Measurements from ENCODE around the gene SPAG16.
"Not testable (repeated sequence)": the region's sequence is repeated elsewhere in the genome, so short reads cannot be mapped to it uniquely, and the experiment has no call there.

Gene SPAG16

DNA sequence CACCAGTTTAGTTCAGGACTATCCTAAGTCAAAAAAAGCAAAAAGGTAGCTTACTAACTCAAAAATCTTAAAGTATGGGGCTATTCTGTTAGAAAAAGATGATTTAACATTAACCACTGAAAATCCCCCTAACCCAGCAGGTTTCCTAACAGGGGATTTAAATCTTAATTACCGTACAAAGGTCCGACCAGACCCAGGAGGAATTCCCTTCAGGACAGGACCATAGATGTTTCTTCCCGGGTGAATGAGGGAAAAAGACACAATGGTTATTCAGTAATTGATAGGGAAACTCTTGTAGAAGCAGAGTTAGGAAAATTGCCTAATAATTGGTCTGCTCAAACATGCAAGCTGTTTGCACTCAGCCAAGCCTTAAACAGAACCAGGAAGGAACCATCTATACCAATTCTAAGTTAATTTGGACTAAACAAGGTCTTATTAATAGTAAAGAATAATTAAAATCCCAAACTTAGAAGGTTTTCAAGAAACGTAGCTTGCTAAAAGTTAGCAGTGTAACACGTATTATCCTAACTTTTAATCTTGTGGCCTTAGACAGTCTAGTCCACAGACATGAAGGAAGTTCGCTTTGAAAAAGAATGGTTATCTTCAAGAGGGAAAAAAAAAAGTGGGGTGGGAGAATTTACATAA is 124.3 kb downstream of the SPAG16 start:
- DNase-seq (ENCODE audit: low read depth): not testable (repeated sequence)

GRCh38 chr2:213410687-213411086 is 126.4 kb downstream of the SPAG16 start:
- not testable (repeated sequence) for DNase-seq (ENCODE audit: low read depth)

GRCh38 chr2:213411582-213412289 is 127.5 kb downstream of the SPAG16 start:
- DNase-seq (ENCODE audit: low read depth): no peak

- no peak for DNase-seq (ENCODE audit: low read depth)
Observed at GRCh38 chr2:213415093-213415492, 130.8 kb downstream of the SPAG16 start.

DNA sequence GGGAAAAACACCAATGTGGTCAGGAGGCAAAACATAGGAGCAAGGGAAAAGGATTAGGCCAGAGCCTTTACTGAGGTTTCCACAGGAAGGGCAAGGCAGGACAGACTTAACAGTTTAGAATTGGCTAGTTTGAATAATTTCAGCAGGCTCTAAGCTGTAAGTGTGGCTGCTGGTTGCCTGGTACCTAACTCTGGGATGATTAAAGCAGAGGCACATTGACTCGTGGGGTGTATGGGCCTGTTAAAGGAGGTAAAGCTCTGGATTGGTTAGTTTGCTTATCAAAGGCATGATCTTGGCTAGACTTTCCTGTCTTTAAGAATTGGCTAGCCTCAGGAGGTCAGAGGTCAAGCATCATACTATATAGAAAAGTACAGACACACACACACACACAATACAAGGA is 132.6 kb downstream of the SPAG16 start:
- no peak for DNase-seq (ENCODE audit: low read depth)

- no peak for DNase-seq (ENCODE audit: low read depth)
Observed at GRCh38 chr2:213419980-213420379, 135.7 kb downstream of the SPAG16 start.

GRCh38 chr2:213420828-213421385 is 136.6 kb downstream of the SPAG16 start:
- DNase-seq (ENCODE audit: low read depth): no peak

- DNase-seq (ENCODE audit: low read depth): no peak
Observed at GRCh38 chr2:213422211-213422610, 137.9 kb downstream of the SPAG16 start.

DNA sequence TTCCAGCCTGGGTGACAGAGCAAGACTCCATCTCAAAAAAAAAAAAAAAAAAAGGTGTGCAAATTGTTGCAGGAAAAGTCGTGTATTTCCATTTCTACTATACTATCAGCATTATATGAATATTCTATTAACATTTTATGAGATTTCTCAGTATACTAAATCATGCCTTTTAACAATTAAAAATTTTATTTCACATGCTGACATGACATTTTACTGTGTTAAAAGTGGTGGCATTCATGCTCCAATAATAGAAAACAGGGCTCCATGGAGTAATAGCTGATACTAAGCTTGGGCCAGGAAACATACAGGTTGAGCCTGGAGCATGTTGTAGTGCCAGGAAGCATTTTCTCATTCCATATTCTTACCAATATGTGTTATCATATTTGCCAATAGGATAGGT is 141.4 kb downstream of the SPAG16 start:
- DNase-seq (ENCODE audit: low read depth): no peak

DNA sequence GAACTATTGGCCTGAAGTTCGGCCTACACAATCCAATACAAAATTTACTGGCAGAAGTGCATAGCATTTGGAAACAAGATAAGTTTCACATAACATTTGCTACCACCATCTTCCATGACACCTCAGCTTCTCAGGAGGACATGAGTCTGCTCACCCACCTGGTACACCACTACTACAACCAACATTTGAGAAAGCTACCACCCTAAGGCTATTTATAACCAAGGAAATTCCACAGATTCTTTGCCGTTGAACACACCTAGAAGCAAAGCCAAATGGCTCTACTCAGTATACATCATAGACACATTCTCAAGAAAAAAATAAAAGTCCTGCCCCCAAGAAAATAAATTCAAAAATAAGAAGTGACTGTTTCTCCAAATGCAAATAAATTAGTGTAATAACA is 145.3 kb downstream of the SPAG16 start:
- DNase-seq (ENCODE audit: low read depth): no peak

DNA sequence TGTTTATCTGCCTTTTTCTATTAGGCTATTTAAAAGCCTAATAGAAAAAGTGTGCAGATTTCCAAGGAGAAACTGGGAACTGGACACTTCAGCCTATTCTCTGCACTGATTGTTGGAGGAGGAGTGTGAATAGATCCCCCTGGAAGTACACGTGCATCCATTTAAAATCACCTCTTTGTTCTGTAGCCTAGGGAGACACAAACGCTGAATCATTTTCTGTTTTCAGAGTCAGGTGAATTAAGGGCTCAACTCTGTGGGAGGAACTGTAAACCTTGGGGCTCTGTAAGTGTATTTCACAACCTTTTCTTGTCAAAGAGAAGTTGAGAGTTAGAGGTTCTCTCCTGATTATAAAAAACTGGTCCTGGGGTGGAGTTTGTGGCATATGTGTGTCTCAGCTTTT is 159.7 kb downstream of the SPAG16 start:
- DNase-seq (ENCODE audit: low read depth): no peak

- DNase-seq (ENCODE audit: low read depth): no peak
Observed at GRCh38 chr2:213451542-213452239, 167.4 kb downstream of the SPAG16 start.

DNA sequence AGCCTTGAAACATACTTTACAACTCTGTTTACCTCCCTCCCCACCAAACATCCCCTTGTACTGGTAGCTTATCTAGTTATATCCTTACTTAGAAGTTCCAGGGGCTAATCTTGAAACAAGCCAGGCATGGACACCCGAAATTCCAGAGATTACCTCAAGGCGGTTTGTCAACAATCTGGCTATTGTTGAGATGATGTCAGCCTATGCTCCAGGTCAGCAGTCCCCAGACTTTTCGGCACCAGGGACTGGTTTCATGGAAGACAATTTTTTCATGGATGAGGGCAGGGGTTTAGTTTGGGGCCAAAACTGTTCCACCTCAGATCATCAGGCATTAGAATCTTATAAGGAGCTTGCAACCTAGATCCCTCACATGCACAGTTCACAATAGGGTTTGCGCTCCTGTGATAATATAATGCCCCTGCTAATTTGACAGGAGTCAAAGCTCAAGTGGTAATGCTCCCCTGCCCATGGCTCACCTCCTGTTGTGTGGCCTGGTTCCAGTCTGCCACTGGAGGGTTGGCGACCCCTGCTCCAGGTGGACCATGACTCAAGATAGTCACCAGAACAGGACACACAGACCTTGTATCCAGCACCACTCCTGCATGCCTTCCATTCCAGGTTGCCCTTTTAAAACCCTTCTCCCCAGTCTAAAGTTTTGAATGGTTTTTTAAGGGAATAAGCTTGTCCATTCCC is 171.2 kb downstream of the SPAG16 start:
- no peak for DNase-seq (ENCODE audit: low read depth)

DNA sequence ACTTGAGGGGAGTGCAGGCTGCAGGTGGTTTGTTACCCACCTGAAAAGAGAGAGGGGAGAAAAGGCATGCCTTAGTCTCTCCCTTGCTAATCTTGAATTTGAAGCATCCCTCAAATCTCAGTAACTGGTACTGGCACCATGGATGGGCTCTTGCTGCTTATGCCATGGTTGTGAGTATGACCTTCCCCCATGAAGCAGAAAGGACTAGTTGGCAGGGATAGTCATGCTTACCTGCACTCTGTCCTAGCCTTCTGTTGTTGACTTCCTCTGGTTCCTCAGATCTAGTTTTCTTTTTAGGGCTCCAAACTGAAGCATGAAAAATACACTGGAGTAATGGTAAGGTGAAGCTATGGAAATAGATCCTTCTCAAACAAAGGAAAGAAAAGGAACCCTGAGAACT is 191.2 kb downstream of the SPAG16 start:
- peak; percentile 1 for DNase-seq (ENCODE audit: low read depth)

- no peak for DNase-seq (ENCODE audit: low read depth)
Observed at GRCh38 chr2:213476641-213477040, 192.4 kb downstream of the SPAG16 start.

DNA sequence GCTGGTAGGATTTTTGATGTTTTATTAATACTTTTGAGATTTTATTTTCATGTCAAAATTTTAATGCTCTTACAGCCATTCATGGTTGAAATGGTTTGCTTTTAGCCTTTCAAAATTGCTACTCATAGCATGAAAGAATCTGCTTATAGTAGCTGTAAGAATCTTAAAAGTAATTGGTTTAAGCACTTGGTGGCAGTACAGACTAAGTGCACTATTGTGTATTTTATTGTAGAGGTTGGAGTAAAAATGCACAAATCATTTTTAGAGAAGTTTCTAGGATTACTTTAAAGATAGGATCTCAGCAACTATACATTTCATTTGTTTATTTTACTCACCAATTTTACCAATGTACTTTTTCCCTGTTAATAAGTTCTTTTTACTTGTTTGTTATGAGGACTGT is 205.8 kb downstream of the SPAG16 start:
- DNase-seq (ENCODE audit: low read depth): no peak

DNA sequence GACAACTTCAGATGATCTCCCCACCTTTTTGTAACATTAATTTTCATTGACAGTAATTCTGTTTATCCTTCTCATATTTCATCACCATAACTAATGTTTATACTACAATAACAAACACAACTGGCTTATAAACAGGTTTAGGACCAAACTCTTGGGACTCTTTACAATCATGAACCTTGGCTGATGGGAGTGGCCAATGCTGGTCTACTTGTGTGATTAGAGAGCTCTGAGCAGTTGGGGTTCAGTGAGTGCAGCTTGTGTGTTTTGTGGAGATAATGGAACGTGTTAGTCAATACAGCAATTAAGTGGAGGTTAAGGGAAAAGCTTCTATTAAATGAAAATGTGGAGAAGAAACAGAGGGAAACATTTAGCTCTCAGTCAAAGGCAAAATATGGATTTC is 207.1 kb downstream of the SPAG16 start:
- DNase-seq (ENCODE audit: low read depth): no peak

DNA sequence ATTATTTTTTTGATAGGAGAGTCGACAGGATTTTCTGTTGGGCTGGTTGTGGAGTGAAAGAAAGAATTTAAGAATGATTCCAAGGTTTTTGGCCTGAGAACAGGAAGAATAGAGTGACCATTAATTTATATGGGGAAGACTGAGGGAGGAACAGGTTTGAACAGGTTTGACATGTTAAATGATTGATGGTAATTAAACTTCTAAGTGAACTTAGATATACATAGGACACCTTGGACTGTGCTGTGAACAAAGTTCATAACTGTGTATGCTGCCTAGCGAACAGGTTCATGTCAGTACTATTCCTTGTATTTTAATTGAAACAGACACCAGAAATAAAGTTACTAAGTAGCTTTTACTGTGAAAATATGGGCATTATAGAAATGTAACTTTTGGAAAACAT is 212.0 kb downstream of the SPAG16 start:
- no peak for DNase-seq (ENCODE audit: low read depth)

DNA sequence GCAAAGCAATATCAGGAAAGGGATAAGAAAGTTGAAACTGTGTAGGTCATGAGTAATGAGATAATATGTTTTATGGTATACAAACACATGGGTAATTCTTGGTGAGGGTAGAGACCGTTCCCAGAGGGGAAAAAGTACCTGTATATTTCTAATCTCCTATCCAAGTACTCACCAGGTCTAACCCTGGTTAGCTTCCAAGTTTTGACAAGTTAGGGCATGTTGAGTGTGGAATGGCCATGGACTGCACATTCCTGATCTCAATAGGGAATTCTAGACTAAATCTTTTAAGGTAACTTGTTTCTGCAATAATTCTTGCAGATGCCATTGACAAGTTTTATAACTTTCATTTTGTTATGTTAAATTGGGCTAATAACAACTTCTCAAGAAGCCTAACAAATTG is 216.6 kb downstream of the SPAG16 start:
- no peak for DNase-seq (ENCODE audit: low read depth)

GRCh38 chr2:213524164-213524563 is 239.9 kb downstream of the SPAG16 start:
- DNase-seq (ENCODE audit: low read depth): no peak

GRCh38 chr2:213537579-213537978 is 253.3 kb downstream of the SPAG16 start:
- DNase-seq (ENCODE audit: low read depth): no peak

DNA sequence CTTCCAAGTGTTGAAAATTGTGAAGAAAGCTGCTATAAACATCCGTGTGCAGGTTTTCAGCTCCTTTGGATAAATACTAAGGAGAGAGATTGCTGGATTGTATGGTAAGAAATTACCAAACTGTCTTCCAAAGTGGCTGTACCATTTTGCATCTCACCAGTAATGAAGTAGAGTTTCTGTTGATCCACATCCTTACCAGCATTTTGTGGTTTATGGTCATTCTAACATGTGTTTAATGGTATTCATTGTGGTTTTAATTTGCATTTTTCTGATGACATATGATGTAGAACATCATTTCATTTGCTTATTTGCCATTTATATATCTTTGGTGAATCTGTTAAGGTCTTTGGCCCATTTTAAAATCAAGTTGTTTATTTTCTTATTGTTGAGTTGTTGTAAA is 260.7 kb downstream of the SPAG16 start:
- no peak for DNase-seq (ENCODE audit: low read depth)

Measured in fibroblast of gingiva (primary cell).